Non-pigmented ciliary epithelial cell (primary cell): ENCODE measurements around the gene RFPL2.
"Not testable (repeated sequence)": the region's sequence is repeated elsewhere in the genome, so short reads cannot be mapped to it uniquely, and the experiment has no call there.

Experiments
- DNase-seq: peaks from one replicate; pipeline ENCODE4 v3.0.0-alpha.2; 2010; ENCODE audit warnings: low read depth

Gene RFPL2

DNA sequence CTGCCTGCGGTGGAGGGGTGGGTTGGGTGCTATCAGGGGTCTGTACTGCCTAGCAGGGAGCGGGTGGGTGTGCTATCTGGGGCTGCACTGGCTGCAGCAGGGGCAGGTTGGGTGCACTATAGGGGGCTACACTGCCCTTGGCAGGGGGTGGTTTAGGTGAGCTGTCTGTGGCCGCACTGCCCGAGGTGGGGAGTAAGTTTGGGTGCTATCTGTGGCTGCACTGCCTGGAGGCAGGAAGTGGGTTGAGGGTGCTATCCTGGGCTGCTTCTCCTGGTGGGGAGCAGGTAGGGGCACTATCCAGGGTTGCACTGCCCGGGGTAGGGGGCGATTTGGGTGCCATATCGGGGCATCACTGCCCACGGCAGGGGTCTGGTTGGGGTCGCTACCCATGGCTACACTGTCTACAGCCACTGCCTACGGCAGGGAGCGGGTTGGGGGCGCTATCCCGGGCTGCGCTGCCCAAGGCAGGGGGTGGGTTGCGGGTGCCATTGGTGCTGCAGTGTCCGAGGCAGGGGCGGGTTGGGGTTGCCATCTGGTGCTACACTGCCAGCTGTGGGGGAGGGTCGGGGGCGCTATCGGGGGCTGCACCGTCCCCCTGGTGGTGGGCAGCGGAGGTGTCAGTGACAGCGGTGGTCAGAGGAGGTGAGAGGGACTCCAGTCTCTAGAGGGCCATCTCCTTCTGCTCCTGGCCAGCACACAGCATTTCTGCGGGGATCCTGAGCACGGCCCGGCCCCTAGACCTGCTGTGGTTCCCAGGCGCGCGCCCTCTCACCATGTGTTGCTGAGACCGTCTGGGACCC lies 1.3 kb upstream of the RFPL2 start:
- DNase-seq: no peak

DNA sequence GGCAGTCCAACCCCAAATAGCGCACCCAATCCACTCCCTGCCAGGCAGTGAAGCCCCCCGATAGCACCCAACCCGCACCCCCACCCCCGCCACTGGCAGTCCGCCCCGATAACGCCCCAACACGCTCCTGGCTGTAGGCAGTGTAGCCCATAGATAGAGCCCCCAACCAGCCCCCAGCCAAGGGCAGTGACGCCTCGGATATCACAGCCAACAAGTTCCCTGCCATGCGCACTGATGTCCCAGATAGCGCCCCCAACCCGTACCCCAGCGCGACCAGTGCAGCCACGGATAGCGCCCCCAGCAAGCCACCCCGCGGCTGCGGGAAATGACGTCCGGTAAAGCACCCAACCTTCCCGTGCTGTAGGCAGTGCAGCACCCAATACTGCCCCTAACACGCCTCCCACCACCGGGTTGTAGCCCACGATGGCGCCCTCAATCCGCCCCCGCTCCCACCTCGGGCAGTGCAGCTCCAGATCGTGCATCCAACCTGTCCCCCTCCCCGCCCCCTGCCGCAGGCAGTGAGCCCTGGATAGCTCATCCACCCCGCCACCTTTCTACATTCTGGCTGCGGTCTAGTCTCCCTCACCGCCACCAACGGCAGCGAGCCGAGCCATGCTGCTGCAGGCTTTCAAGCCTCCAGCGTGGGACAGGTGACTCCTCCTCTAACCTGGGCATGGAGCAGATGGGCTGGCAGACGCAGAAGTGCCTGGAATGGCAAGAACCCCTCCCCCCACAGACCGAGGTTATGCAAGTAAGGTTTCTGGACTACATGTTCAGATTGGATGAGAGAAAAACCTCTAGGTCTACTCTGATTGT lies 625 bp downstream of the RFPL2 start:
- no peak for DNase-seq

DNA sequence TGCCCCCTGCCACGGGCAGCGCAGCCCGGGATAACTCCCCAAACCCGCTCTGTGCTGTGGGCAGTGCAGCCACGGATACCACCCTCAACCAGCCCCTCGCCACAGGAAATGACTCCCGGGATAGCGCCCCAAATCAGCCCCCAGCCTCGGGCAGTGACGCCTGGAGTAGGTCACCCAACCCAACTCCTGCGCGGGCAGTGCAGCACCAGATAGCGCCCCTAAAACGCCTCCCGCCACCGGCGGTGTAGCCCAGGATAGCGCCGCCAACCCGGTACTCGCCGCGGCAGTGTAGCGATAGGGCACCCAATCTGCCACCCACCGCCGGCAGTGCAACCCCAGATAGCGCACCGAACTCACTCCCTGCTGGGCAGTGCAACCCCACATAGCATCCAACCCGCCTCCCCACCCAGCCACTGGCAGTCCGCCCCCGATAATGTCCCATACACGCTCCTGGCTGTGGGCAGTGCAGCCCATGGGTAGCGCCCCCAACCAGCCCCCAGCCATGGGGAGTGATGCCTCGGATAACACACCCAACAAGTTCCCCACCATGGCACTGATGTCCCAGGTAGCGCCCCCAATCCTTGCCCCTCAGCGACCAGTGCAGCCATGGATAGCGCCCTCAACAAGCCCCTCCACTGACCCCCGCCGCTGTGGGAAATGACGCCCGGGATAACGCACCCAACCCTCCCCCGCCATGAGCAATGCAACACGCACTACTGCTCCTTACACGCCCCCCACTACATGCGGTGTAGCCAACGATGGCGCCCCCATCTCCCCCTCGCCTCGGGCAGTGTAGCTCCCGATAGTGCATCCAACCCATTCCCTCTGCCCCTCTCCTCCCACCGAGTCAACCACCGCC lies 1.5 kb downstream of the RFPL2 start:
- DNase-seq: no peak

DNA sequence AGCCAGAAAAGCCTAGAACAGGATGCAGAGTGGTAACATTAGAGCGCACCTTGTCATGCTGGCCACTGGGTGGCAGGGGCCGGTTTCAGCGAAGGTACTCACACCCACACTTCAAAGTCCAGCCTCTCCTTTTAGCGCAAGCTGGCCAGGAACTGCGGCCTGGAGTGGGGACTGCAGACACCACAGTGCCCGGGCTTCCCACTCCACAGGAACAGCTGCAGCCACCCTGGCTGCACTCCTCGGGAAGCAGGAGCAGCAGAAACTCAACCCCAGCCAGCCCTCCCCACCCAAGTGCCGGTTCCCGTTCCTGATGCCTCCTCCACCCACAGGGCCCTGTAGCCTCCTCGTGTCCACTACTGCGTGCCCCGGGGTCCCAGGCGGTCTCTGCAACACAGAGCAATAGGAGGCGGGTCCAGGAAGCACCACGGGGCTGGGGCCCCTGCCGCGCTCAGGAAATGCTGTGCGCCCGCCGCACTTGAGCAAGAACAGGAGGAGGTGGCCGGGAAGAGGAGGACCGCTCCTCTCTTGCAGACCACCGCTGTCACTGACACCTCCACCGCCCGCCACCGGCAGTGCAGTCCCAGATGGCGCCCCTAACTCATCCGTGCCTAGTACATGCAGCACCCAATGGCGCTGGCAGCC lies 2.2 kb downstream of the RFPL2 start:
- no peak for DNase-seq

DNA sequence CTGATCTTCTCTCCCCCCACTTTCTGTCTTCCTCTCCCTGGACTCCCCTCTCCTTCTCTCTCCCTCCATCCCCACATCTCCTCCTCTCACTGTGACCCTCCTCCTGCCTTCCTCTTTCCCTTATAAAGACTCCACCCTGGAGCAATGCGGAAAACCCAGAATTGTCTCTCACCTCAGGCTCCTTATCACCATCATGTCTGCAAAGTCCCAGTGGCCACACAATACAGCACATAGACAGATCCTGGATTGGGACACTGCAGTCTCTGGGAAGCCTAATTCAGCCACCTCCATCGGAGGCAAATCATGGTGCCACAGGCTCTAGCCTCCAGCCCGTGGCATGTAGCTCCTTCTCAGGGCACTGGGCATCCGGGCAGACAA lies 2.7 kb downstream of the RFPL2 start:
- DNase-seq: no peak

DNA sequence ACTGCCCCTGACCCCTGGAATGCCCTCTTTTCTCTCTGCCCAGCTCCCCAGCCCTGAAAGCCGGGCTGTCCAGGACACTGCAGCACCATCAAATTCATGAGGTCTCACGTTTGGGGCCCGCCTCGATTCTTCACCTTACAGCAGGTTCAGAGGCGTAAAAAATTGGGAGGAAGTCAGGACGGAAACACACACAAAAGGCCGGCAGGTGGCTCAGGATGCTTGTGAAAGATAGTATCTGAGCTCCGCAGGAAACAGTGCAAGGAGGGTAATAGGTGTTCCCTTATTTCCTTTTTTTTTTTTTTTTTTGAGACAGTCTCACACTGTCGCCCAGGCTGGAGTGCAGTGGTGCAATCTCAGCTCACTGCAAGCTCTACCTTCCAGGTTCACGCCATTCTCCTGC lies 4.1 kb downstream of the RFPL2 start:
- DNase-seq: no peak

DNA sequence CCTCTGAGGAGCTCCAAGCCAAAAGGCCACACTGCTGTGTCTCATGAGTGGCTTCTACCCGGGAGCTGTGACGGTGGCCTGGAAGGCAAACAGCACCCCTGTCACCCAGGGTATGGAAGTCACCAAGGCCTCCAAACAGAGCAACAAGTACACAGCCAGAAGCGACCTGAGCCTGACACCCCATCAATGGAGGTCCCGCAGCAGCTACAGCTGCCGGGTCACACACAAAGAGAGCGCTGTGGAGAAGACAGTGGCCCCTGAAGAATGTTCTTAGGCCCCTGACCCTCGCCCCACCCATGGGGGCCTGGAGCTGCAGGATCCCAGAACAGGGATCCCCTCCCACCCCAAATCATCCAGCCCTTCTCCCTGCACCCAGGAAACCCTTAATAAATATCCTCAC lies 4.9 kb downstream of the RFPL2 start:
- no peak for DNase-seq

DNA sequence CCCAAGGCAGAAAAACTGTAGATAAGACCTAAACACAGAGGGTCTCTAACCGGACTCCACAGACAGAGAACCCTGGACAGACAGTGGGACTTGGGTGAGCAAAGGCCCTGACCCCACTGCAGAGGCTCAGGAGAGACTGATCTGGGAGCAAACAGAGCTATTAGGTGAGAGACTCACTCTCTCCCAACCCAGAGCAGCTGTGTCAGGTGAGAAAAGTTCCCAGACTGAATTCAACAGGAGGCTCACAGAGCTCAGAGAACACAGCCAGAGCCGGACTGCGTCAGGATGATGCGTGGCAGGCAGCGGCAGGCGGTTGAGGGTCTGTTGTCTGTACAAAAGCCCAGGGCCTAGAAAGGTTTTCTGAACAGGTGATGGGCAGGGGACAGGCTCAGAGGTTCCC lies 5.5 kb downstream of the RFPL2 start:
- DNase-seq: no peak

DNA sequence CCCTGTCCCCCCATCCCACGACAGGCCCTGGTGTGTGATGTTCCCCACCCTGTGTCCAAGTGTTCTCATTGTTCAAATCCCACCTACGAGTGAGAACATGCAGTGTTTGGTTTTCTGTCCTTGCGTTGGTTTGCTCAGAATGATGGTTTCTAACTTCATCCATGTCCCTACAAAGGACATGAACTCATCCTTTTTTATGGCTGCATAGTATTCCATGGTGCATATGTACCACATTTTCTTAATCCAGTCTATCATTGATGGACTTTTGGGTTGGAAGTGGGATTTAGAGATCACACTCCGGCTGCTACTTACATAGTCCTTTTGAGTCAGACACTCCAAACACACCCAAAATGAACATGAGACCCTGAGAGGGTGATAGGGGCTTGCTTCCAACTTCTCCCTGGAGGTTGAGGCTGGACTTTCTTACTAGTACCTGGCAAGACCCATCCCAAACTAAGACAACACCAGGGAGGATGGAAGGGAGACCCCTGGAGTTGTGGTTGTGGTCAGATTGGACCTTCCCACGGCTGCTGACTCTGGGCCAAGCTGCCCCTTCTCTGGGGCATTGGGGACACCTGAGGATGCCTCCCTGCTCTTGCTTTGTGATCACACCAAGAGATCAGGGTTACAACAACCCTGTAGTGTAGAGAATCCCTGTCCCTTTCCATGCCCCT lies 7.2 kb downstream of the RFPL2 start:
- DNase-seq: not testable (repeated sequence)

DNA sequence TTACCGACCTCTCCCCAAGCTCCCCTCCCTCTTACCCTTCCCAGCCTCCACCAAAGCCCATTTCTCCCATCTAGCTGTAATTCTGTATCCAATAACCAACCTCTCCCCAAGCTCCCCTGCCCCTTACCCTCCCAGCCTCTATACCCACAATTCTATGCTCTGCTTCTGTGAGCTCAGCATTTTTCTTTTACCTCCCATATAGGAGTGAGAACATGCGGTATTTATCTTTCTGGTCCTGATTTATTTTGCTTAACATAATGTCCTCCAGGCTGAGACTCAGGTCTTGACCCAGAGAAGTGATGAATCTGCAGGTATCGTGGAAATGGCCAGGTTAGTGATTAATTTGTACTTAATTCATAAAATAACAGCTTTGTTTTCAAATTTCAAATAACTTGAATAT lies 9.0 kb downstream of the RFPL2 start:
- DNase-seq: not testable (repeated sequence)

DNA sequence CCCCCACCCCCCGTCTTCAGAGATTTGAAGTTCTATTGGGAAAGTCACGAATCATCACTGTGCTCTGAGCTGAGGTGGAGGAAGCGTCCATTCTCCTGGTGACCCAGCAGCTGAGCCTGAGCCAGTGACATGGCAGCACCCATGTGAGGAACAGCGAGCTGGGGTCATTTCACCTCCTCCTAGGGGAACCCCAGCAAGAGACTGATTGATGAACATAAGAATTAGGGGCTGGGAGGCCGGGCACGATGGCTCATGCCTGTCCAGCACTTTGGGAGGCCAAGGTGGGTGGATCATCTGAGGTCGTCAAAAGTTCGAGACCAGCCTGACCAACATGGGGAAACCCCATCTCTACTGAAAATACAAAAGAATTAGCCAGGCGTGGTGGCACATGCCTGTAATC lies 11.5 kb downstream of the RFPL2 start:
- not testable (repeated sequence) for DNase-seq

DNA sequence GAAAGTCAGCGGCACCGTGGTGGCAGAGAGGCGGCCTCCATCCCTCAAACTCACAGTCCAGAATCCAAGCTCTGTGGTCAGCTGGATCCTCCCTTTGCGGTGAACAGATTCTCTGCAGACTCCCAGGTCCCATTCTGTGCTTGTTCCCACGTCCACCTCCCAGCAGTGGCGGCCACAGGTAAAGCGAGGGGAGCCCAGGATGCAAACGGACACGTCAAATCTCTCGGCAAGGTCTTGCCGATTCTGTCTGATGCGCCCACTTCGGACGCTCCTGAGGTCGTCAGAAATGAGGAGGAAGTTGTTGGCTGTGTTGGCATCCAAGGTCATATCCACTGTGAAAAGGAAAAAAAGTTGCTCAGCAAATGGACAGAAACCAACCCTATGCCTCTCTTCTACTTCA lies 13.9 kb downstream of the RFPL2 start:
- not testable (repeated sequence) for DNase-seq

DNA sequence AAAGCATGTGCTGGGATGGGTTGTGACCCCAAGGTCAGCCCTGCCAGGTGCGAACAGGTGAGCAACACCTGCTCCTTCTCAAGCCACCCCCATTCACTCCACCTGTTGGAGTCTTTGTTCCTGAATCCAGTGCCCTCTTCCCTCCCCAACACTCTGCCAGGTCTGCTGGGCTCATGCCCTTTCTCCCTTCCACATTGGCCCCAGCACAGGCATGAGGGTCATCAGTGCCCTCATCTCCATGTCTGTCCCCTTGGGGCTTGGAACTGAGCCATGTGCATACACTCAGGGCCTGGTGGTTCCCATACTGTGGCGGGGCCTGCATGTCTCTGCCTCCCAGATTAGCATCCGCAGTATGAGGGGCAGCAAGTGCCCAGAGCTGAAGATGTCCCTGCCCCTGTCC lies 19.1 kb downstream of the RFPL2 start:
- no peak for DNase-seq

DNA sequence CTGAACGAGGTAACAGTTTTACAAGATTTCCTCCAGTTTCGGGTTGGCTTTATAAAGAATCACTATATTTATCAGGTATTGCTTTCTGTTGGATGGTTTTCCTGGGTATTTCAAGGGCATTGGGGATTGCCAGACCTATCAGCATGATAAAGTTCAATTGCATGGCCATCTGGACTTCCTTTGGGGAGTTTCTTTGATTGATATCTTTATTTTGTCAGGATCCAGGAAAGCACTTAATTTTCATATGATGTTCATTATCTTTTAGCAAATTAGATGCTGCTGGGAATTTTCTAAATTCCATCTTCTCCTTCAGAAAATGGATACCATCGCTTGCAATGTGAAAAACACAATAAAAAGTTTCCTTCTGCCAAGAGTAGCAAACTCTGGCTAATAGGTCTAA lies 21.2 kb downstream of the RFPL2 start:
- no peak for DNase-seq

DNA sequence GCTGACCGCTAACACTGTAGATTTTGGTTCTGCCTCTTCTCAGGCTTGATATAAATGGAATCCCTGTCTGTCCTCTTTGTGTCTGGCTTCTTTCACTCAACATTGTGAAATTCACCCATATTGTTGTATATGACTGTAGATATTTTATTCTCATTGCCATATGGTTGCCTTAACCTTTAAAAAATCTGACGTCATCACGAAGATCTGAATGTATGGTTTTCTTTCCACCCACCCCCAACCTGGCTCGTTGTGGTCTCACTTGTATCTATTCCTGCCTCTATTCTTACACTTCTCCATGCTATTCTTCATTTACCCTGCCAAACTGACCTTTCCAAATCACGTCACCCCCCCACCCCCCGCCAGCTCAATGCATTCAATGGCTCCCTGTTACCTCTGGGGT lies 23.8 kb downstream of the RFPL2 start:
- DNase-seq: no peak

DNA sequence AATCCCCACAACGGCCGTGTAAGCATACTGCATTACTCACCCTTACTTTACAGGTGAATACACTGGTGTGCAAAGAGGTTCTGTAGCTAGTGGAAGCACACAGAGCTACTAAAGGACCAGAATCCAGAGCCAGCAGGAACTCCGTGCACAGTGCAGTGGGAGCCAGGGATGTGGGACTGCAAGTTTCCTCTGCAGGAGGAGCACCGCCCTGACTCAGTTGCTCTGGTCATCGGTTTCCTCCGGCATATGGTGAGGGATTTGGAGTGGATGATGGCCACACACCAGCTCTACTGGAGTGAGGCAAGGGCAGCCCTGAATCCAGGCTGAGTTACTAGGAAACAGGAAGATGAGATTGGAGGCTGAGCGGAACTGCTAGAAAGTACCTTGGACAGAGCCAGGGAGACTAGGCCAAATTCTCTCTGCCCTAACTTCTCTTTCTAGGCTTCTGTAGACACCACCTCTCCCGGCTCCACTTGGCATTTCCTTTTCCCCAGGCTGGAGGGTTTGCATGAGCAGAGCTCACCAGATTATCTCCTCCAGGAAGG lies 27.6 kb downstream of the RFPL2 start:
- no peak for DNase-seq

DNA sequence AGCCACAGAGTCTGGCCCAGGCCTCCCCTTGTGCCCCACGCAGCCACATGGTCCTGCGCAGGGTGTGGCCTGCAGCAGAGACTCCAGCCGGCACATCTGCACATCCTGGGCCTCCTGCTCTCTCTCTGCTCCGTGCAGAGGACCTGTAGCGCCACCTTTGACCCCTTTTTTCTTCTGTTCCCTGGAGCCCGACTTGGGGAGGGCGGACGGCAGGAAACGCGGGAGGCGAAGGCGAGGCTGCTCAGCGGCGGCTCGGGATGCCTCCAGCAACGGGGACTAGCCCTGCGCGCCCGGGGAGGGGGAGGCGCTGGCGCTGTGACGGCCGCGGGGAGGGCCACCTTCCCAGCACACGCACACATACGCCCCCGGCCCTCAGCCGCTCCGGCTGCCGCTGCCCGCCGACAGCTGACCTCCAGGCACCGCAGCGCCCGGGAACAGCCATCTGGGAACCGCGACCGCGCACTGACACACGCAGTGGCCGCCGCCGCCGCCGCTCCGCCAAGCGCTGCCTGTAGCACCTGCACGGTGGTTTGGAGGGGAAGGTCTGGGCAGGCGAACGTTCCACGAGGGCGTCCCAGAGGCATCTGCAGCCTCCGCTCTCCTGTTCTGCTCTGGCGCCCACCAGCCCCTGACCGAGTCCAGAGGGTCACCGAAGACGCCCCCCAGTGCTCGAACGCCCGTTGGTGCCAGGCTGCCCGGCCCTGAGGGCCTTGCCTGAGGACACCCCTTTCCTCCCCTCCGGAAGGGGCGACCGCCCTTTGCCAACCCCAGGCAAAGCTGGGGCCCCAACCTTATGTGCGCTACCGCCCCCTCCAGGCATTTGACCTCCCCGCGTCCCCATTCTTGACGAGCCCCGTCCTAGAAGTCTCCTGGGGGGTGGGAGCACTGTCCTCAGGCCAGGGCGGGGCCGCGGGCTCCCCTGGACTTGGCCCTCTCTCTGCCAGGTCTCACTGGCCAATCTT lies 28.9 kb downstream of the RFPL2 start:
- DNase-seq: no peak

DNA sequence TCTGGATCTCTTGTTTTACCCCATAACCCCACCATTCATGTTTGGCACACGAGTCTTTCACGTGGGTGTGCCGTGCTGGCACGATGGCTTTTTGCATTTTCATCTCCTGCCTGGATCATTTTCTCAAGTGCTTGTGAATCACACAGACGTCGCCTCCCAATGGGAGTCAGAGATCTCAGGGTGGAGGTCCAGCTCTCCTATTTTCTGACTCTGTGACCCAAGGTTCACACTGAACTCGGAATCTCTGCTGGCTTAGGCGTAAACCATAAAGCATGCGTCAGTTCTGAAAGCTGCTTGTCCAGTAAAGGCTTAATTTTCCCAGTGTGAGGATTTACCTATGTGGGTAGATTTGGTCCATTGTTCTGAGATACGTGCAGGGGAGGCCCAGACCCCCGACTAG lies 29.8 kb downstream of the RFPL2 start:
- DNase-seq: no peak

DNA sequence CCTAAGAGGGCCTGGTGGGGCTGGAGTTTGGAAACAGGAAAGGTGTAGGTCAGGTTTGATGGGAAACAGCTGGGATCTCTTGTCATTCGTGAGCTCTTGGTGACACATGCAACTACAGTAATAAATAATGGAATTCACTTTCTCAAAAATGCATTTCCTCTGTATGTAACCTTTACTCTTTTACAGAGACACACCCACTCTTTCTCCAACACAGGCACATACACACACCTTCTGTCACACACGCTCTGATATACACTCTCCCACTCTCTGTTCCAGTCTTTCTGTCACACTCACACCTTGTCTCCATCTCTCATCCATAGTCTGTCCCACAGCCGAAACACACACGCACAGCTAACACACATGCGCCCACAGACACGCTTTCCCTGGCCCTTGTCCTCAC lies 39.2 kb downstream of the RFPL2 start:
- no peak for DNase-seq
